ENCODE data around the gene VEGFA.

The VEGFA gene

DNA sequence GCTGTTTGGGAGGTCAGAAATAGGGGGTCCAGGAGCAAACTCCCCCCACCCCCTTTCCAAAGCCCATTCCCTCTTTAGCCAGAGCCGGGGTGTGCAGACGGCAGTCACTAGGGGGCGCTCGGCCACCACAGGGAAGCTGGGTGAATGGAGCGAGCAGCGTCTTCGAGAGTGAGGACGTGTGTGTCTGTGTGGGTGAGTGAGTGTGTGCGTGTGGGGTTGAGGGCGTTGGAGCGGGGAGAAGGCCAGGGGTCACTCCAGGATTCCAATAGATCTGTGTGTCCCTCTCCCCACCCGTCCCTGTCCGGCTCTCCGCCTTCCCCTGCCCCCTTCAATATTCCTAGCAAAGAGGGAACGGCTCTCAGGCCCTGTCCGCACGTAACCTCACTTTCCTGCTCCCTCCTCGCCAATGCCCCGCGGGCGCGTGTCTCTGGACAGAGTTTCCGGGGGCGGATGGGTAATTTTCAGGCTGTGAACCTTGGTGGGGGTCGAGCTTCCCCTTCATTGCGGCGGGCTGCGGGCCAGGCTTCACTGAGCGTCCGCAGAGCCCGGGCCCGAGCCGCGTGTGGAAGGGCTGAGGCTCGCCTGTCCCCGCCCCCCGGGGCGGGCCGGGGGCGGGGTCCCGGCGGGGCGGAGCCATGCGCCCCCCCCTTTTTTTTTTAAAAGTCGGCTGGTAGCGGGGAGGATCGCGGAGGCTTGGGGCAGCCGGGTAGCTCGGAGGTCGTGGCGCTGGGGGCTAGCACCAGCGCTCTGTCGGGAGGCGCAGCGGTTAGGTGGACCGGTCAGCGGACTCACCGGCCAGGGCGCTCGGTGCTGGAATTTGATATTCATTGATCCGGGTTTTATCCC lies at the start of gene VEGFA:
TSS of gene VEGFA (plus strand) at position 686 of the 846 bp plus-strand sequence.
- DNase-seq = peak; percentile 92

DNA sequence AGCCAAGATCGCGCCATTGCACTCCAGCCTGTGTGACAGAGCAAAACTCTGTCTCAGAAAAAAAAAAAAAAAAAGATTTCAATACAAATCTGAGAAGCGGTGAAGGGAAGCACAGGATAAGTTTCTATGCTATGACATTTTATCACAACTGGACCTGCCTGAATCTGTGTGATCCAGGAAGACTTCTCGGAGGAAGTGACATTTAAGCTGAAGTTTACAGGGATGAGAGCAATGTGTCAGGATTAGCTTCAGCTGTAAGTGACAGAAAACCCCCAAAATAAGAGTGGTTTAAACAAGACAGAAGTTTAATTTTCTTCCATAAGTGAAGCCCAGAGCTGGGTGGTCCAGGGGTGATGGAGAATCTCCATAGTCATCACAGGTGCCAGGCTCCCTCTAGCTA lies 49.0 kb upstream of the VEGFA start:
- DNase-seq = no peak

DNA sequence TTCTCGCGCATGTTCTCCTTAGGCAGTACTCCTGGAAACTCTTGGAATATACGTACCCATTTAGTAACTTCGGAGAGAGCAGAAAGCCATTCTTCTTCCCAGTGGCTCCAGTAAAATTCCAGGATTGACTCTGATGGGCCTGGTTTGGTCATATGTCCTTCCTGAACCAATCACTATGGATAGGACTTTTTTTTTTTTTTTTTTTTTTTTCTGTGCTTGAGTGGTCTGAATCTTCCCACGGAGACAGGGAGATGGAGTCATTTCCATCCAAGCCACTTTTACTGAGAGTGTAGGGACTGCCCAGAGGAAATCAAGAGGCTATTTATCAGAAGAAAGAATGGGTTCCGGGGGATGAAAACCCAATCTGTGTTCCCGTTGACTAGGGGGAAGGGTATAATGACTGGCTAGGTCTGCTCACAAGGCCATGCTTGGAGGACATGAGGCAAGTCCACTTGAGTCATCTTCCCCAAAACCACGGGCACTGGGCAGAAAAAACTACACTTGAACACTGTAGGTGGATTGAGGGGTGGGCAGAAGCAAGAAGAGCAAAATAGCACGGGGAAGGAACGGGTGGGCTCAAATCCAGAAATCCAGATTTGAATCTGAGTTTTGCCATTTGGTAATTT lies 47.0 kb upstream of the VEGFA start:
- no peak for DNase-seq

DNA sequence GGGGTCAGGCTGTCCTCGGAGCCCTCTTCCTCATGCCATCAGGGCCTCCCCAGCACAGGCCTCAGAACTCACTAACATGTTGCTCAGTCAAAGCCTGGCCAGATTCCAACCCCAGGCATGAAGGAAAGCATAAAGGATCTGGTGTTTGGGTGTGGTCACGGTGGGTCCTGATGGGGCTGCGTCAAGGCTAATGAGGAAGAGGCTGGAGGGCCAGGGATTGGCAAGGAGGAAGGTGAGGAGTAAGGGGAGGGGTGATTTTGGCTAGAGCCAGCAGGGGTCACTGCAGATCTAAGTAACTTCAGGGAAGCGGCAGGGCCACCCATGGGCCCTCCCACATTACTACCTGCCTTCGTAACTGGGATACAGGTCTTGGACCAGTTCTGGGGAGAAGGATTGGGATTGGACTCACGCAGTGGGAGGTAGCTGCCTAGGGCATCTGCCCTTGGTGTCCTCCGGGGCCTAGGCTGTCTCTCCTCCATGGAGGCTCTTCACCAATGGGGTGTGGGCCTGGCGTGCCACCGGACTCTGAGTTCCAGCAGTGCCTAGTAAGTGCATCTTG lies 46.2 kb upstream of the VEGFA start:
- peak; percentile 84 for DNase-seq

DNA sequence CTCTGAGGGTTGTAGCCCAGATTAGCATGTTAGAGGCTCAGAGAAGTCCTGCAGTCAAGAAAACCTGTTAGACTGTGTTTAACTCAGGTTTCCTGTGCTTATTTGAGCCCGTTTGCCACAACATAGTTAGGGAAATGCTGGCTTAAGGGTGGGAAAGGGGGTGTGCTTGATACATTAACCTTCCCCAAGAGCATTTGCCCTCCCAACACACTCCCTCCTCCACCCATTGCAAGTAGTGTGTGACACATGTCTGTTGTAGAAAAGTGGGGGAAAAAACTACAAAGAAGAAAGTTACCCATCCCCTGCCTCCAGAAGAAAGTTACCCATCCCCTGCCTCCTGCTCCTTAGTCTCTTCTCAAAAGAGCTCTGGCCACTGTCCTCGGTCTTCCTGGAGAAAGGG lies 45.7 kb upstream of the VEGFA start:
- DNase-seq = no peak

DNA sequence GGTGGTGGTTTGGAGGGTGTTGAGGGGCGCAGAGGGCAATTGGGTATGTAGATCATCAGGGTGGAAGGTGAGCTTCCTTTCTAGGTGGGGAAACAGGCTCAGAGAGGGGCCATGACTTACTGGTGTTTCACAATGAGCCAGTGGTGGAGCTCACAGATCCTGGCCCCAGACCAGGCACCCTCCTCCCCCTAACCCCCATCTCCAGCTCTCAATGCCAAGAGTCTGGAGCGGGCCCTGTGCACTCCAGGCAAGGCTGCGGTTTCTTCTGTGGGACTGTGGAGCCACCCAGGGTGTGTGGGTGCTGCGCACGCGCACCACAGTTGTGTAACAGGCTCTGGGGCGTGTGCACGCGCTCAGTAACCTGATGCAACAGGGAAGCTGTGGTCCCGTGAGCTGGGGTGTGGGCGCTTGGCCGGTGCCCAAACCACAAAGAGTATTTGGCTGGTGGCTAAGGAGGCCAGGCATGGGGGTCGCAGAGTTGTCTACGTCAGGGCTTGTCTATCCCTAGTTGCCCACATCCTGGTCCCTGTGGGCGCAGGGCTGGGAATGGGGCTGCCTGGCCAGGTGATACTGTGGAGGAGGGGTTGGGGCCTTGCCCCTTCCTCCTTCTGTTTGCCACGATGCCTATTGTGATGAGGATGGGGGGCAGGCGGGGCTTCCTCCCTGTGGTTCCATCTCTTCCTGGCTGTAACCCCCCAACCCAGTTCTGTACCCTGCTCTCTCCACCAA lies 44.9 kb upstream of the VEGFA start:
- DNase-seq = no peak

DNA sequence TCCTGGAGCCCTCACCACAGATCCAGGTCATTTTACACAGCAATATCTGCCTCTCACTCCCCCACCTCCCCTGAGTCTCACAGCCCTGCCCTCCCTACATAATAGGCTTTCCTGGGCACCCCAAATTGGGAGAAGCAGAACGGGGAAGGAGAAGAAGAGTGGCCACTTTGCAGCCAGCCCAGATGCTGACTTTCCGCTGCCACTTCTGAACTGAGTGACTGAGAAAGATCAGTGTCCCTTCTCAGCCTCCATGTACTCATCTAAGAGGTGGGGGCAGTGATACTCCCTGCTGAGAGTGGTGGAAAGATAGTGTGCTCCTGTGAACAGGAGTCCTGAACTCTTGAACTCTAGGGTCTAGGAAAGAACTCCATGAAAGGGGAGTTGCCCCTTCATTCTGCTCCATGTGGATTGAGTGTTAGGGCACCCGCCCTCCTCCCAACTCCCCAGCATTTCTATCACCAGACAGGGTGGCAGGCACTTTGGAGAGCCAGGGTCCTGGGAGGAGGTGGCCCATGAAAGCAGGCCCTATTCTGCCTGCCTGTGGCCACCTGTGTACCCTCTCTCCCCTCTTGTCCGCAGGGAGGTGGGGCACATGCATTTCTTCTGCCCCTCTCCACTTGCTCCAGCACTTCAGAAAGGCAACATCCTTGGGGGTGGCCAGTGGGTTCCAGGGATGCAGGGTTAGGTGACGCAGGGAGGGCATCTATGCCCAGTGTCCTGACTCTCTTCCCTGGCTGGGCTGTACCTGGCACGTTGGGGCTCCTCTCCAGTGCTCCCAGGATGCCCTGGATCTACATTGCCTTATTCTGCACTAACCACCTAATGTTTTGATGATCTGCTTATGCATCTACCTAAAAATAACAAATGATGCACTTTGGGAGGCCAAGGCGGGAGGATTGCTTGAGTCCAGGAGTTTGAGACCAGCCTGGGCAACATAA lies 44.1 kb upstream of the VEGFA start:
- DNase-seq = no peak

DNA sequence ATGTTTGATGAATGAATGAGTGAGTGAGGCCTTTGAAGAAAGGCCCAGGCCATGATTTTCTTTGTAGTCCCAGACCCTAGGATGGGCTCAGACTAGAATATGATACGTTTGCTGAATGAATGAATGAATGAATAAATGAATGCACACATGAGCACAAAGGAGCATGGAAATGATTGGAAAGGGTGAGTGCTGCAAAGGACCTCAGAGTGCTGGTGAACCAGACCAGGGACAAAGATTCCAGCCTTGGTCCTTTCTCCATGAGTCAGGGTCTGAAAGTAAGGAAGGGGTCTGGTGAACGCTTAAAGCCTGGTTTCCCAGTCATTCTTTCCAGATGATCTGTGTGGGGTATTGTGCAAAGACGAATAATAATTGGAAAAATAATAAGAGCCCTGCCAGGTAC lies 42.4 kb upstream of the VEGFA start:
- no peak for DNase-seq

DNA sequence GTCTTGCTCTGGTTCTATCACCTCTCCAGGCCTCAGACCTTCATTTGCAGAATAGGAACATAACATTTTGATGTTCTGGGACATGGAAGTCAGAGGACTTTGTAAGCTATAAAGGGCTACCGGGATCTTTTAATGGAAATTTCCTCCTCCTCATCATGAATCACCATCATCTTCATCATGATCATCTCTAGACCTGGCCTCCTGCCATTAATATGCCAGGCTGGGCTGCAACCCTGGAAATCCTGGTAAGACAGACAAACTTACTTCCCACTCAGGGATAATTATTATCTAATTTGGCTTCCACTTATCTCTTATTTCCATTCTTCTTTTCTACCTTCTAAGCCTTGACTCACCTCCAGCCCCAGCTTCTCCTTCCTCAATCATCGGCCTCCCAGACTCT lies 41.4 kb upstream of the VEGFA start:
- DNase-seq = no peak

DNA sequence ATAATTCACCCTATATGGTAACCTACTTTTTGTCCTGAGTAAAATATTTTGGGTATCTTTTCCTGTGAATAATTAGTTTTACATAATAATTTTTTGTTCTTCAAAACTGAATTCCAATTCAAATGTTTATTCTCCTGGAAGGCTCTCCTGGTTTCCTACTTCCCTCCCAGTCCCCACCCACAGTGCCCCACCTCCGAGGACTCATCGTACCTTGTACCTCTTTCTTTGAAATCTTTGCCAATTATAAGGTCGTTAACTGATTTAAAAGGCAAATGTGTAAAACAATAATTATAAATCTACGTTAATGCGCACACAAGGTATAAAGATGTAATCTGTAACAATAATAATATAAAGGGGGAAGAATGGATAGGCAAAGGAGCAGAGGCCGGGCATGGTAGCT lies 40.5 kb upstream of the VEGFA start:
- no peak for DNase-seq

DNA sequence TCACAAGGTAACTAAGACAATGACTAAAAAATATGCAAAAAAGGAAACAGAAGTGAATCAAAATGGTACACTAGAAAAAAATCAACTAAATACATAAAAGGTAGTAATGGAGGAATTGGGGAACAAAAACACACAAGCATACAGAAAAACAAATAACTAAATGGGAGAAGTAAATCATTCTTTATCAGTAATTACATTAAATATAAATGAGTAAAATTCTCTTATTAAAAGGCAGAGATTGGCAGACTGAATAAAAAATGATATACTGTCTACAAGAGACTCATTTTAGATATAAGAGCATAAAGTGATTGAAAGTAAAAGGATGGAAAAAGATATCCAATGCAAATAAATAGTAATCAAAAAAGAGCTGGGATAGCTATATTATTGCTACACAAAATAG lies 39.4 kb upstream of the VEGFA start:
- DNase-seq = no peak

DNA sequence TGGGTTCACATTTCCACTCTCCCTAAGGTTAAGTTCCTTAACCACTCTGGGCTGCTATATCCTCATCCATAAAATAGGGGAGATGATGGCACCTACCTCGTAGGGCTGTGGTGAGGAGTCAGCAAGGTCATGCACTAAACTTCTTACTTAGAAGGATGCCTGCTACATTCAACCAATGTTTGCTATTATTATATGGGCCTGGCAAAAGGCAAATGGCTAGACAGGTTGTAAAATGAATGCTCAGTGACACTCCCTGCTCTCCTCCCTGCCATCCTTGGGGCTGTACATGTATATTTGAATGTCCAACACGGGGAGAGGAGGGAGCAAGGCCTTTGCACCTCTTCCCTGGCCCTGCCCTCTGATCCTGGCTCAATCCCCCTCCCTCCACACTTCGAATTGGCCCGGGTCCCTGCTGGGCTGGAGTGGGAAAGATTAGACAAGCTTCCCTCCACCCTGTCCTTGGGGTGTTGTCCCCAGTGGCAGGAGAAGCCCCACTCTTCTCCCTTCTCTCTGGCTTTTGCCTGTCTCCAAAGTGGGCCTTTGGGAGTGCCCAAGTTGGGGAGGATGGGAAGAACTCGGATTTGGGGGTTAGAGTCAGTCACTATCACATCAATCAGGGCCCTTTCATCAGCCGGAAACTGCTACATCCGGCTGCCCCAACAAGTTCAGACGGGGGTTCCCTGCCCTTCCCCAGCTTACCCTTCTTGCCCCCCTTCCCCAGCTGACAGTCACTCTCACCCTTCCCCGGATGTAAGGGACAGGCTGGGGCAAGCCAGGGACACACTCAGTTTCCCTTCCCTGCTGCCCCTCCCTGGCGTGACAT lies 36.3 kb upstream of the VEGFA start:
- DNase-seq = peak; percentile 46

DNA sequence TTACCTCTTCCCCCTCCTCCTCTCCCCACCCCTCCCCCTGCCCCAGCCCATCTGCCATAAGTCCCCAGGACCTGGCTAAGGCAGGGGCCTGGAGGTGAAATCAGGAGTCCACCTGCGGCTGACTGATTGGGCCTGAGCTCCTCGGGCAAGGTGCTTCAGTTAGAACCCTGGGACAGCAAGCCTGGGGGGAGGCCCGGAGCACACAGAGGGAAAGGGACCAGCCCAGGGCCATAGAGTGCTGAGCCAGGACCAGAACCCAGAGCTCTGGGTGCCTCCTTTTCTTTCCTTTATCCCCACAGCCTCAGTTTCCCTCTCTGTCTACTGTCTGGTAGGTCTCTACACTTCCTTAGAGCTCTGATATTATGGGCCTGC lies 35.7 kb upstream of the VEGFA start:
- DNase-seq = peak; percentile 37

DNA sequence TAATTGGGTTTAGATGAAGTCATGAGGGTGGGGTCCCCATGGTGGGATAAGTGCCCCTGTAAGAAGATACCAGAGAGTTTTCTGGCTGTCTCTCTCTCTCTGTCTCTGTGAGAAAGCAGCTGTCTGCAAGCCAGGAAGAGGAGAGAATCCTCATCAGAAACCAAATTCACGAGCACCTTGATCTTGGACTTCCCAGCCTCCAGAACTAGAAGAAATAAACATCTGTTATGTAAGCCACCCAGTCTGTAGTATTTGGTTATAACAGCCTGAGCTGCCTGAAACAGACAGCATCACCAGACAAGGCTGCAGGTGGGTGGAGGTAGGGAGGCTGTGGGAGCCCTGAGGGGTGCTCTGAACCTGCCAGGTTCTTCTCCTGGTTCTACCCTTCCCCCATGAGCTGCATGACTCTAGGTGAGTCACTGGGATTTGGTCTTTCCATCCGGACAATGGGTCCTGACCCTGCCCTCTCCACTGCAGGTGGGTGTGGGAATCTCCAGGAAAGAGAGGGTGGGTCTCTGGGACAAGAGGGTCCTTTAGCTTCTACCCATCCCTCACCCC lies 34.3 kb upstream of the VEGFA start:
- no peak for DNase-seq

DNA sequence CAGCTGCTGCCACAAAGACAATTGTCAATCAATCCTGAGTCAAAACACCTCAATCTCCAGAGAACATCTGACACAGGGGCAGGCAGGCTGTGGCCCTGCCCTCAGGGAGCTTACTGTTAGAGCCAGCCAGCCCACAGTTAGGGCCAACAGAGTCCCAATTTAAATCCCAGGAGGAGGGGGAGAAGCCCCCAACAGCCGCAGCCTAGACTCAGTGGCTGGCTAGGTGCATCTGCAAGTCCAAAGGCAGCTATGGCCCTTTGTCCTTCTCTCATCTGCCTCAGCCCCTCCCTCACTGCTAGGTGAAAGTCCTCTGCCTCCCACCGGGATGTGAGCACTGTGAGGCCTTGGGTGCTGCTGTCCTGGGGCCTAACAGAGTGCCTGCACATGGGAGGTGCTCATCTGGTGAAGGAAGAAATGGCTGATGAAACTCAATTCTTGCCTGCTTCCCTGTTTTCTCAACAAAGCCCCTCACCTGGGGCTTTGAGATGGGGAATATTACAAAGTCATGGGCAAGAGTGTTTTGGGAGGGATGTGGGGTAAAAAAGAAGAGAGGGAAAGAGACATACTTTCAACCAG lies 33.7 kb upstream of the VEGFA start:
- DNase-seq = peak; percentile 43

DNA sequence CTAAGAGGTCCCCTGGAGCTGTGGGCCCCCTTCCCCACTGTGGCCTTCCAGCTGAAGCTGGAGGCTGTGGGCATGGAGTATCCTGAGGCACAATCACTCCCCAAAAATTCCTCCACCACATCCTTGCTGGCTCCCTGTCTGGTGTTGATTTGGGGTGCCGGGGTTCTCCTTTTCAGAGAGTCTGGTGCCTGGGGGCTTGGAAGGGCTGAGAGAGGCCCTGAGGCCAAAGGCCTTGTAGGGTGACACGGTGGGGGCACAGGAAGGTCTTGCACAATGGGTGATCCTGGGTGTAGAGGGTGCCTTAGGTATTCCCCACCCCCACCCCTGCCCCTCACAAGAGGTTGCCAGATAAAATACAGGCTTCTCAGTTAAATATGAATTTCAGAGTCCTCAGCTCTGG lies 33.2 kb upstream of the VEGFA start:
- DNase-seq = no peak

DNA sequence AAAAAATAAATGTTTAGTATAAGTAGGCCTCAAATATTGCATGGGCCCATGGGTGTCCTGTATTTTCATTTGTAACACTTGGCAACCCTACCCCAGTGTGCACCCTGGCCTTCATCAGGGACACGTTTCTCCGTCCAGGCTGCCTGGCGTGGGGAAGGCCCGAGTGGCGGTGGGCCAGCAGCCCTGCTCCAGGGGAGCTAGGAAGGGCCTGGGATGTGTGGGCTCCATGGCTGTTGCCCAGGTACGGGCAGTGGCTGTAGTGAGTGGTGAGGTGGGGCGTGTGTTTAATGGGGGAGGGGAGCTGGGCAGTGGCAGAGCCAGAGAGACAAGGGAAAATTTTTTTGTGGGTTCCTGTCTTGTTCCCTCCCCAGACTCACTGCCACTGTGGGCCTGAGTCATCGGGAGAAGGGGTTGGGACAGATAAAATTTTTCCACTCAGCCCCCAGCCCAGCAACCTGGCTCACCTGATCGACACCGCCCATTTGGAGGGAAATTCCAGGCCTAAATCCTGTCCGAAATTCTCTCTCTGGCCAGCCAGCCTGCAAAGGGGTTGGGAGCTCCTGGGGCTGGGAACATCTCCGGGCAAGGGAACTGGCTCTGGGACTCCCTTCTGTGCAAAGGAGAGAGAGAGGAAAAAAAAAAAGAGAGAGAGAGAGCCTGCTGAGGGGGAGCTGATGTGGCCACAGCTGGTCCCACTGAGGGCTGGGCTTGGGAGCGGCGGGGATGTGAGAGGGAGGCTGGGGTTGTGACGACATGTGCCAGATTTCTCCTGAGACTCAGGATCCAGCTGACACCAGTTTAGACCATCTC lies 32.5 kb upstream of the VEGFA start:
- peak; percentile 56 for DNase-seq

DNA sequence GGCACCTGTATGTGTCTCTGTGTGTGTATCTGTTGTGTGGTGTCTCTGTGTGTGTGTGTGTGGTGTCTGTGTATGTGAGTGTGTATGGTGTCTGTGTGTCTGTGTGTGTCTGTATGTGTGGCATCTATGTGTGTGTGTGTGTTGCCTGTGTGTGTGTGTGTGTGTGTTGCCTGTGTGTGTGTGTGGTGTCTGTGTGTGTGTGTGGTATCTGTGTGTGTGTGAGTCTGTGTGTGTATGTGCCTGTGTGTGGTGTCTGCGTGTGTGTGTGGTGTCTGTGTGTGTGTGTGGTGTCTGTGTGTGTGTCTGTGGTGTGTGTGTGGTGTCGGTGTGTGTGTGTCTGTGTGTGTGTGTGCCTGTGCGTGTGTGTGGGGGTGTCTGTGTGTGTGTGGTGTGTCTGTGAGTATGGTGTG lies 31.7 kb upstream of the VEGFA start:
- peak; percentile 29 for DNase-seq

DNA sequence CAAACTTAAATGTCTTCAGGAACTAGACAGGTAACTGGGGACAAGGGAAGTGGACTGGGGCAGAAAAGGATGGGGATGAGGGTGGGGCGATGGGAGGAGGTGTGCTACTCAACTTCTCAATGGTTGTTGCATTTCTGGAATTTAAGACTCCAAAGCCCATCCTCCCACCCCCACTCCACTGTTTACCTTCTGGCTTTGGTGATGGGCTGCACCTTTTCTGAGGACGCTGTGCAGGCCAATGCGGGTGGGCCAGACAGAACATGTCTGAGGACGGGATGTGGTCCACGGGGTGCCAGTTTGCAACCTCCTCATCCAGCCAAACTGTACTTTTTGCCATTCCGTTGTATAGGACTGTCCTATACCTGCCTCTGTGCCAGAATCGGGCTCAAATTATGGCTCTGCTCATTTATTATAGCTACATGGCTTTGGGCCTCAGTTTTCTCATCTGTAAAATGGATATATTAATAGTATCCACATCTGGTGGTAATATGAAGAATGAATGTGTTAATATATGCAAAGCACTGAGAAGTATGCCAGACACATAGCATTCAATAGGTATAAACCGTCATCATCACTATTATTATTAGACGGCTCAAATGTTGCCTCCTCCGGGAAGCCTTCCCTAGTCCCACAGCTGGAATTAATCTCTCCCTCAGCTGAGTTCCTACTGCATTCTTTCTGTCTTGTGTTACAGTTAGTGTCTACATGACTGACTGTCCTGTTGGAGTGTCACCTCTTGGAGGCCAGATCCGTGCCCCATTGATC lies 31.0 kb upstream of the VEGFA start:
- DNase-seq = peak; percentile 44
